ENCODE measurements around the gene COL23A1.

The COL23A1 gene

GRCh38 chr5:178590141-178590923, at the start of gene COL23A1:
Gene COL23A1 (minus strand): TSS chr5:178590393.
- DNase-seq: peak; percentile 23

- DNase-seq: no peak
These were observed 47.3 kb upstream of the COL23A1 start for GRCh38 chr5:178637356-178638074.

- DNase-seq: no peak
These were observed 42.1 kb upstream of the COL23A1 start for GRCh38 chr5:178632285-178632684.

GRCh38 chr5:178630951-178631350, 40.8 kb upstream of the COL23A1 start:
- DNase-seq: no peak

- no peak for DNase-seq
These were observed 40.3 kb upstream of the COL23A1 start for GRCh38 chr5:178630475-178630930.

GRCh38 chr5:178627259-178627598, 37.0 kb upstream of the COL23A1 start:
- no peak for DNase-seq

GRCh38 chr5:178626484-178627258, 36.5 kb upstream of the COL23A1 start, which contains the start of gene CLK4:
Gene CLK4 (minus strand): TSS chr5:178627050. CDS start chr5:178623416, 3,634 bp downstream.
- peak; percentile 97 for DNase-seq

GRCh38 chr5:178625679-178626483, 35.7 kb upstream of the COL23A1 start:
- DNase-seq: peak; percentile 25

GRCh38 chr5:178624631-178625546, 34.7 kb upstream of the COL23A1 start:
- no peak for DNase-seq

- DNase-seq: no peak
These were observed 32.6 kb upstream of the COL23A1 start for GRCh38 chr5:178622679-178623247.

GRCh38 chr5:178619390-178619789, 29.2 kb upstream of the COL23A1 start:
- DNase-seq: no peak

- DNase-seq: no peak
These were observed 22.1 kb upstream of the COL23A1 start for GRCh38 chr5:178612299-178612698.

GRCh38 chr5:178606269-178606668, 16.1 kb upstream of the COL23A1 start:
- no peak for DNase-seq

GRCh38 chr5:178605788-178606187, 15.6 kb upstream of the COL23A1 start:
- no peak for DNase-seq

GRCh38 chr5:178602752-178603151, 12.6 kb upstream of the COL23A1 start:
- no peak for DNase-seq

GRCh38 chr5:178595750-178596149, 5.6 kb upstream of the COL23A1 start:
- DNase-seq: no peak

- no peak for DNase-seq
These were observed 5.0 kb upstream of the COL23A1 start for GRCh38 chr5:178595150-178595549.

GRCh38 chr5:178590924-178591423, 781 bp upstream of the COL23A1 start:
- no peak for DNase-seq

- DNase-seq: peak; percentile 11
These were observed 733 bp downstream of the COL23A1 start for GRCh38 chr5:178589180-178590140.

- no peak for DNase-seq
These were observed 1.4 kb downstream of the COL23A1 start for GRCh38 chr5:178588769-178589168.
